Right atrium auricular region (tissue), 2 donors: ENCODE results near the gene MADD. TPM values are rescaled to one million over a fixed set of nuclear protein-coding genes. Genes with fewer than 3 reads are reported as not detected.

Source experiments
- DNase-seq: peaks from one replicate; pipeline ENCODE4 v3.0.0-alpha.2; 2019; ENCODE audit warnings: low spot score
- H3K27ac ChIP-seq, 2 donors: fragments of 200-600 bp; sonication (generic); 1 replicate in 1 of 2; 2 replicates in 1 of 2; pipeline ENCODE4 v1.5.1; 2016 to 2019
- H3K27me3 ChIP-seq, 2 donors: fragments of 200-600 bp; sonication (generic); one replicate each; pipeline versions ENCODE4 v1.5.1 to v1.6.0; 2017 to 2019
- H3K36me3 ChIP-seq: fragments of 200-600 bp; sonication (generic); one replicate; pipeline ENCODE4 v1.5.1; 2016
- H3K4me1 ChIP-seq, 2 donors: fragments of 200-600 bp; sonication (generic); one replicate each; pipeline versions ENCODE4 v1.5.1 to v1.6.0; 2017 to 2019
- H3K4me3 ChIP-seq, 2 donors: fragments of 200-600 bp; sonication (generic); 1 replicate in 1 of 2; 2 replicates in 1 of 2; pipeline ENCODE4 v1.5.1; 2017 to 2019; ENCODE audit warnings: mild to moderate bottlenecking in 1 of 2, moderate library complexity in 1 of 2
- H3K9me3 ChIP-seq, 2 donors: fragments of 200-600 bp; sonication (generic); one replicate each; pipeline ENCODE4 v1.5.1; 2019
- CTCF ChIP-seq, 2 donors: fragments of 200-600 bp; sonication (generic); IDR thresholded peaks; one replicate each; pipeline ENCODE4 v1.5.1; 2019; ENCODE audit warnings: antibody characterized with exemption in 2 of 2
- total RNA-seq, 2 donors: library from RNA; depleted of rRNA; stranded (reverse); fragments of >200 nt; gene quantifications; one replicate each; pipeline ENCODE4 v1.1.0, GENCODE V29; 2016

MADD gene
- total RNA-seq, 2 donors from 2014 or later, result 28.2 to 49.8 TPM

- TF ChIP-seq CTCF (IDR thresholded peaks at IDR 0.05), result no peak
- no peak overlapping the region for H3K27ac ChIP-seq
- H3K27me3 ChIP-seq, result no peaks in the 10 kb centered on the region
- no peaks in the 10 kb centered on the region for H3K36me3 ChIP-seq
- peaks cover 0 to 26% of the 10 kb centered on the region in 2 donors for H3K4me1 ChIP-seq
- no peak for DNase-seq
- no peak overlapping the region for H3K4me3 ChIP-seq
- no peaks in the 10 kb centered on the region for H3K9me3 ChIP-seq
Measured at GRCh38 chr11:47264119-47264518, 5.8 kb upstream of the MADD start.

- no peak for TF ChIP-seq CTCF (IDR thresholded peaks at IDR 0.05)
- no peak overlapping the region for H3K27ac ChIP-seq
- H3K9me3 ChIP-seq, result no peaks in the 10 kb centered on the region
- H3K36me3 ChIP-seq, result no peaks in the 10 kb centered on the region
- no peaks in the 10 kb centered on the region for H3K27me3 ChIP-seq
- peaks cover 0 to 23% of the 10 kb centered on the region in 2 donors for H3K4me1 ChIP-seq
- no peak for DNase-seq
- no peak overlapping the region for H3K4me3 ChIP-seq
Measured at GRCh38 chr11:47264521-47264920, 5.4 kb upstream of the MADD start.

- no peak for TF ChIP-seq CTCF (IDR thresholded peaks at IDR 0.05)
- Histone ChIP-seq H3K4me1 (peaks cover 0 to 47% of the 10 kb centered on the region in 2 donors), H3K9me3 (no peaks in the 10 kb centered on the region), H3K27ac (peak overlapping the region in 1 of 2 donors; percentile 89), H3K27me3 (no peaks in the 10 kb centered on the region), H3K4me3 (no peak overlapping the region), H3K36me3 (no peaks in the 10 kb centered on the region)
- DNase-seq, result no peak
Measured at GRCh38 chr11:47267876-47268275, 2.1 kb upstream of the MADD start.

- no peaks in the 10 kb centered on the region for H3K36me3 ChIP-seq
- no peaks in the 10 kb centered on the region for H3K9me3 ChIP-seq
- peak overlapping the region; percentile 89 to 97 for H3K27ac ChIP-seq
- no peak for TF ChIP-seq CTCF (IDR thresholded peaks at IDR 0.05)
- peaks cover 0 to 53% of the 10 kb centered on the region in 2 donors for H3K4me1 ChIP-seq
- DNase-seq, result no peak
- no peaks in the 10 kb centered on the region for H3K27me3 ChIP-seq
- H3K4me3 ChIP-seq, result peak overlapping the region in 1 of 2 donors; percentile 90
Measured at GRCh38 chr11:47268448-47269001, 1.4 kb upstream of the MADD start.

- Histone ChIP-seq H3K27ac (peak overlapping the region; percentile 89 to 97), H3K4me1 (peaks cover 0 to 53% of the 10 kb centered on the region in 2 donors)
- peak; percentile 86 for DNase-seq
Measured at GRCh38 chr11:47269002-47269828, 718 bp upstream of the MADD start.

More at GRCh38 chr11:47269002-47269828, 718 bp upstream of the MADD start:
- no peaks in the 10 kb centered on the region for H3K27me3 ChIP-seq
- no peaks in the 10 kb centered on the region for H3K9me3 ChIP-seq
- H3K36me3 ChIP-seq, result no peaks in the 10 kb centered on the region
- TF ChIP-seq CTCF (IDR thresholded peaks at IDR 0.05), result no peak
- peak overlapping the region; percentile 86 to 90 for H3K4me3 ChIP-seq
